Measurements from ENCODE around the gene SRRM1.

The SRRM1 gene, protein sequence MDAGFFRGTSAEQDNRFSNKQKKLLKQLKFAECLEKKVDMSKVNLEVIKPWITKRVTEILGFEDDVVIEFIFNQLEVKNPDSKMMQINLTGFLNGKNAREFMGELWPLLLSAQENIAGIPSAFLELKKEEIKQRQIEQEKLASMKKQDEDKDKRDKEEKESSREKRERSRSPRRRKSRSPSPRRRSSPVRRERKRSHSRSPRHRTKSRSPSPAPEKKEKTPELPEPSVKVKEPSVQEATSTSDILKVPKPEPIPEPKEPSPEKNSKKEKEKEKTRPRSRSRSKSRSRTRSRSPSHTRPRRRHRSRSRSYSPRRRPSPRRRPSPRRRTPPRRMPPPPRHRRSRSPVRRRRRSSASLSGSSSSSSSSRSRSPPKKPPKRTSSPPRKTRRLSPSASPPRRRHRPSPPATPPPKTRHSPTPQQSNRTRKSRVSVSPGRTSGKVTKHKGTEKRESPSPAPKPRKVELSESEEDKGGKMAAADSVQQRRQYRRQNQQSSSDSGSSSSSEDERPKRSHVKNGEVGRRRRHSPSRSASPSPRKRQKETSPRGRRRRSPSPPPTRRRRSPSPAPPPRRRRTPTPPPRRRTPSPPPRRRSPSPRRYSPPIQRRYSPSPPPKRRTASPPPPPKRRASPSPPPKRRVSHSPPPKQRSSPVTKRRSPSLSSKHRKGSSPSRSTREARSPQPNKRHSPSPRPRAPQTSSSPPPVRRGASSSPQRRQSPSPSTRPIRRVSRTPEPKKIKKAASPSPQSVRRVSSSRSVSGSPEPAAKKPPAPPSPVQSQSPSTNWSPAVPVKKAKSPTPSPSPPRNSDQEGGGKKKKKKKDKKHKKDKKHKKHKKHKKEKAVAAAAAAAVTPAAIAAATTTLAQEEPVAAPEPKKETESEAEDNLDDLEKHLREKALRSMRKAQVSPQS

DNA sequence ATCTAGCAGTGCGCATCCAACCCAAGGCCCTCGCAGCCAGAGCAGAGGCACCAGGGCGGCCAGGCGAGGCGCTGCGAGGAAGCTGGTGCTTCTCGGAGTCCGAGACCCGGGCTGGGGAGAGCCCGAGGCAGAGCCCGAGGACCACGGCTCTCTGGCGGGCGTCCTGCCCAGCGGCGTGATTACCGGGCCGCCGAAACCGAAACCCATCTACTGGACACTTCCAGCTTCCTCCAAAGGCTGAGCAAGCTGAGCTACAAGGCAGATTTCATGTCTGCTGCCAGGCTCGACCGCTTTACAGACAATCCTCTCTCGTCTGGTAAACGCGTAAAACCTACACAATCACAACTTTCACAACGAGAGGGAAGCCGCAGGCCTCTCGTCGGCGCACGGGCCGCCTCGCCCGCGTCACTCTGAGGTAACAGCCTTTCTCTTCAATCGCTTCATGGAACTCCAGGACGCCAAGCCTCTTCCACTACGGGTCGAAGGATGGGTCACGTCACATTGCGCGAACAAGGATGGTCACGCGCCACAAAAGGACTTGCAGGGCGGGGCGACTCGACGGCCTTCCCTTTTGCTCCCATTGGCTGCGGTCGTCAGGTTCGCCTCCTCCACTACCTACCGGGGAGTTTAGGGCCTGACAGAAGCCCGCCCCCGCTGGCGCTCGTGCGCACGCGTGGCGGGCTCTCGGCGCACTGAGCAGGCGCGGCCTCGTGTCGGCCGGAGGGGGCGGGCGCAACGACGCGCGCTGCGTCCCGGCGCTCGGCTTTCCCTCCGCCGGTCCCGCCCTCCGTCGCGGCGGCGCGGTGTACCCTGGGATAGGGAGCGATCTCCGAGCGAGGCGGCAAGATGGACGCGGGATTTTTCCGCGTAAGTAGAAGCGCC is at the start of gene SRRM1:
Gene SRRM1, plus strand, starts transcription at position 822 of the 882 bp plus-strand sequence. Its CDS starts 25 bp downstream, at position 847.
- Histone ChIP-seq H3K9ac (peak within 1 kb of the TSS; percentile 92 to 100 (median 98)), H3K4me1 (peaks cover 28 to 44% (median 31%) of the 10 kb centered on the region in 10 experiments), H4K20me1 (peaks cover 42 to 46% (median 44%) of the 10 kb centered on the region in 11 experiments), H3K4me2 (peak within 1 kb of the TSS; percentile 92 to 99 (median 94)), H3K4me3 (peak within 1 kb of the TSS; percentile 84 to 98 (median 95)), H3K36me3 (peaks cover 29 to 34% (median 31%) of the 10 kb centered on the region in 11 experiments), H3K9me3 (replicated peaks in 1 of 11) (no peaks in the 10 kb centered on the region), H3K27ac (peak within 1 kb of the TSS; percentile 95 to 100 (median 97)), H3K27me3 (no peaks in the 10 kb centered on the region)
- no peak; a peak in 1 of 22 replicates for TF ChIP-seq Cebpa-rat (IDR thresholded peaks at IDR 0.05)

DNA sequence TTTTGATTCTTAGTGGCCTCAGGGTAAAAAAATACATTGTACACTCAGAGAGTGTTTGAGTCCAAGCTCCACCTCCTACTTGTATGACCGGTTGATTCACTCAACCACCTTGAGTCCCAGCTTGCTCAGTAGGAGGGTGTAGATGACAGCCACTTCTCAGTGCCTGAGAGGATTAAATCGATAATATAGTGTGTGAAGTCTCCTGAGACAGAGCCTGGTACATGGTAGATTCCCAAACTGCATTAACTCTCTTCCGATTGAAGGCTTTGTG is 48.8 kb upstream of the SRRM1 start:
- H3K27ac ChIP-seq = no peak overlapping the region
- H3K36me3 ChIP-seq = no peaks in the 10 kb centered on the region
- no peak overlapping the region for H3K4me2 ChIP-seq
- H3K4me3 ChIP-seq = no peak overlapping the region
- no peak overlapping the region for H3K9ac ChIP-seq
- H4K20me1 ChIP-seq = no peaks in the 10 kb centered on the region
- no peak for TF ChIP-seq Cebpa-rat (IDR thresholded peaks at IDR 0.05)
- no peaks in the 10 kb centered on the region for H3K27me3 ChIP-seq
- no peaks in the 10 kb centered on the region for H3K9me3 ChIP-seq (replicated peaks in 1 of 11)
- no peaks in the 10 kb centered on the region for H3K4me1 ChIP-seq

GRCh38 chr1:24596401-24596880 is 46.7 kb upstream of the SRRM1 start:
- Histone ChIP-seq H3K9ac (no peak overlapping the region), H4K20me1 (no peaks in the 10 kb centered on the region), H3K4me2 (no peak overlapping the region), H3K9me3 (replicated peaks in 1 of 11) (no peaks in the 10 kb centered on the region), H3K4me3 (no peak overlapping the region), H3K27ac (no peak overlapping the region), H3K36me3 (no peaks in the 10 kb centered on the region), H3K4me1 (no peaks in the 10 kb centered on the region), H3K27me3 (no peaks in the 10 kb centered on the region)
- TF ChIP-seq Cebpa-rat (IDR thresholded peaks at IDR 0.05) = no peak

DNA sequence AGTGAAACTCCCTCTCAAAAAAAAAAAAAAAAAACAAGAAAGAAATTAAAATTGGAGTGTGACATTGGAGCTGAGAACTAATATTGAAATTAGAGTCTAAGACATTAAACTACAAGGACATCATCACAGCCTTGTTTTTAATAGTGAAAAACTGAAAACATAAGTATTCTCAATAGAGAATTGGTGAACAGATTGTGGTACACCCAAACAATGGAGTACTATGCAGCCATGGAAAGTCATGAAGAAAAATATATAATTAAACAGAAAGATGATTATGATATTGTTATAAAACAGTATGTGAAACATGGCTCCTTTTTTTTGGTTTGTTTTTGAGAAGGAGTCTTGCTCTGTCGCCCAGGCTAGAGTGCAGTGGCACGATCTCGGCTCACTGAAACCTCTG is 43.8 kb upstream of the SRRM1 start:
- Histone ChIP-seq H3K4me3 (no peak overlapping the region), H3K27ac (no peak overlapping the region), H3K4me2 (no peak overlapping the region), H4K20me1 (no peaks in the 10 kb centered on the region), H3K9ac (no peak overlapping the region), H3K27me3 (no peaks in the 10 kb centered on the region), H3K36me3 (no peaks in the 10 kb centered on the region), H3K9me3 (replicated peaks in 1 of 11) (no peaks in the 10 kb centered on the region), H3K4me1 (no peaks in the 10 kb centered on the region)
- TF ChIP-seq Cebpa-rat (IDR thresholded peaks at IDR 0.05) = no peak

DNA sequence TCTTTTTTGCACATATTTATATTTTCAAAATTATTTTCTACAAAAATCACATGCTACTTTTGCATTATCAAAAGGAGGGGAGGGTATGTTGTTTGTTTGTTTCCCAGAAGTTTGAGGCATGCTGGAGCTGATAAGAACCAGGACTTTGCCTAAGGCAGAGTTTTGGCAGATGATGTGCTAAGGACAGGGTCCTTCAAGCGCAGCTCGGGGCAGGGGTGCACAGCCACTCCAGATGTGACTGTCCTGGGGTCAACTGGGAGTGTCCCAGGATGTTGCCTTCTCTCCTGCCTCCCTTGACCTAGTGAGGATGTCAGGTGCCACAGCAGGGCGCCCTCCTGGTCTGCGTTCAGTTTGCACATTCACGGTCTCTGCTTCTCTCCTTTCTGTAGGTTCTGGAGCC is 42.6 kb upstream of the SRRM1 start:
- Histone ChIP-seq H3K4me2 (no peak overlapping the region), H3K36me3 (no peaks in the 10 kb centered on the region), H3K4me1 (no peaks in the 10 kb centered on the region), H3K9ac (no peak overlapping the region), H3K27ac (no peak overlapping the region), H4K20me1 (no peaks in the 10 kb centered on the region), H3K4me3 (no peak overlapping the region), H3K27me3 (no peaks in the 10 kb centered on the region), H3K9me3 (replicated peaks in 1 of 11) (no peaks in the 10 kb centered on the region)
- no peak for TF ChIP-seq Cebpa-rat (IDR thresholded peaks at IDR 0.05)

- no peaks in the 10 kb centered on the region for H3K4me1 ChIP-seq
- H4K20me1 ChIP-seq = no peaks in the 10 kb centered on the region
- H3K4me2 ChIP-seq = no peak overlapping the region
- no peak overlapping the region for H3K9ac ChIP-seq
- H3K27me3 ChIP-seq = no peaks in the 10 kb centered on the region
- TF ChIP-seq Cebpa-rat (IDR thresholded peaks at IDR 0.05) = no peak
- H3K9me3 ChIP-seq (replicated peaks in 1 of 11) = no peaks in the 10 kb centered on the region
- no peak overlapping the region for H3K4me3 ChIP-seq
- H3K36me3 ChIP-seq = no peaks in the 10 kb centered on the region
- no peak overlapping the region for H3K27ac ChIP-seq
These were observed 37.4 kb upstream of the SRRM1 start for GRCh38 chr1:24605534-24606295.

GRCh38 chr1:24606296-24606605 is 36.9 kb upstream of the SRRM1 start:
- Histone ChIP-seq H4K20me1 (no peaks in the 10 kb centered on the region), H3K36me3 (no peaks in the 10 kb centered on the region), H3K4me2 (no peak overlapping the region), H3K27ac (no peak overlapping the region), H3K4me3 (no peak overlapping the region), H3K9me3 (replicated peaks in 1 of 11) (no peaks in the 10 kb centered on the region), H3K4me1 (no peaks in the 10 kb centered on the region), H3K27me3 (no peaks in the 10 kb centered on the region), H3K9ac (no peak overlapping the region)
- TF ChIP-seq Cebpa-rat (IDR thresholded peaks at IDR 0.05) = no peak

GRCh38 chr1:24606621-24607020 is 36.5 kb upstream of the SRRM1 start:
- Histone ChIP-seq H3K27ac (no peak overlapping the region), H3K4me1 (no peaks in the 10 kb centered on the region), H3K27me3 (no peaks in the 10 kb centered on the region), H4K20me1 (no peaks in the 10 kb centered on the region), H3K4me2 (no peak overlapping the region), H3K9me3 (replicated peaks in 1 of 11) (no peaks in the 10 kb centered on the region), H3K4me3 (no peak overlapping the region), H3K9ac (no peak overlapping the region), H3K36me3 (no peaks in the 10 kb centered on the region)
- no peak for TF ChIP-seq Cebpa-rat (IDR thresholded peaks at IDR 0.05)

All from BLaER1 treated with 17β-estradiol and CSF1 and Interleukin-3, amounts not matched to agents 10 nM and 100 nM (cell line).